WTC11 (cell line): ENCODE results near the gene BCAP29.

ENCODE experiments used
- AFF4 ChIP-seq: sonication (generic); formaldehyde crosslinking; IDR thresholded peaks from 2 replicates; pipeline ENCODE4 v1.8.1; 2023; ENCODE audit warnings: mild to moderate bottlenecking, missing genetic modification reagents, borderline replicate concordance
- CTCF ChIP-seq: fragments of 200-600 bp; IDR thresholded peaks from 2 replicates; pipeline ENCODE4 v1.8.0; 2022; ENCODE audit warnings: antibody characterized with exemption
- E2F5 ChIP-seq: sonication (generic); formaldehyde crosslinking; IDR thresholded peaks from 2 replicates; pipeline ENCODE4 v1.8.1; 2022; ENCODE audit warnings: mild to moderate bottlenecking, moderate library complexity, missing genetic modification reagents
- ELF4 ChIP-seq: sonication (generic); formaldehyde crosslinking; IDR thresholded peaks from 2 replicates; pipeline ENCODE4 v1.8.1; 2022; ENCODE audit warnings: low read depth, mild to moderate bottlenecking, moderate library complexity, missing genetic modification reagents
- NFE2L1 ChIP-seq: sonication (generic); formaldehyde crosslinking; IDR thresholded peaks from 2 replicates; pipeline ENCODE4 v1.8.1; 2023; ENCODE audit warnings: missing genetic modification reagents
- ZNF121 ChIP-seq: sonication (generic); formaldehyde crosslinking; IDR thresholded peaks from 2 replicates; pipeline ENCODE4 v1.8.0; 2023; ENCODE audit warnings: missing genetic modification reagents
- ZNF423 ChIP-seq: fragments of 250-450 bp; sonication (Bioruptor Pico); IDR thresholded peaks from 2 replicates; pipeline ENCODE4 v2.1.2; 2022; ENCODE audit warnings: mild to moderate bottlenecking, moderate library complexity

DNA sequence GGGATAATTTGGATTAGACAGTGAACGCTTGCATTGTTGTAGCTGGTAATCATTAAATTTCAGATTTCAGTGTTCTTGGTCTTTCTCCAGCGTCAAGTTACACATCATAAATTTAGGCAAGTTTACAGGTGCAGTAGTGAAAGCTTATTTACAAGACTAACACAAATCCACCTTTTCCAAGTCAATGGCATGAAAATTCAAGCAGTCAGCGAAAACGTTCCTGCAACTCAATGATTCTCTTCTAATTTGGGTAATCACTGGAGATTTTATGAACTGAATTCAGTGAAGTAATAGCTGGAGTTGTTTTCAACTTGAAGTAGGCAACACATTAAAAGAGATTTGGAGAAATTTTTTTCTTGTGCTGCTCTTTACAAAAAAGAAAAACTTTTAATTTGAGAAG lies 17.9 kb downstream of the BCAP29 start:
- TF ChIP-seq CTCF (no peak), AFF4 (no peak), ZNF121 (CRISPR knock-in tag) (no peak), ZNF423 (CRISPR knock-in tag) (no peak), ELF4 (CRISPR knock-in tag) (no peak), NFE2L1 (CRISPR knock-in tag) (no peak), E2F5 (CRISPR knock-in tag) (no peak)
